BJ (cell line): ENCODE data around the gene PSMA6. TPM values are rescaled to one million over a fixed set of nuclear protein-coding genes. Genes with fewer than 3 reads are reported as not detected.
"Not testable (repeated sequence)": the region's sequence is repeated elsewhere in the genome, so short reads cannot be mapped to it uniquely, and the experiment has no call there.

Experiments
- CTCF ChIA-PET: fragments of 350-600 bp; formaldehyde crosslinking; extraction: SDS; loops from one replicate; lab custom pipeline; 2021; ENCODE audit warnings: antibody characterized with exemption, inconsistent platforms; lab: Yijun Ruan, JAX
- POLR2A ChIA-PET: fragments of 300-600 bp; sonication (Branson Sonifier 250); formaldehyde crosslinking; extraction: SDS; loops from one replicate; lab custom pipeline; 2021; ENCODE audit warnings: antibody characterized with exemption; lab: Charles Lee
- DNase-seq: peaks from one replicate; pipeline ENCODE4 v3.0.0-alpha.2; 2011; ENCODE audit warnings: low read depth
- H3K27me3 ChIP-seq: 2 replicates; pipeline ENCODE4 v1.6.0; 2011; ENCODE audit warnings: low read length; ENCODE audit not compliant: control insufficient read depth, insufficient read depth
- H3K36me3 ChIP-seq: 2 replicates; pipeline ENCODE4 v1.5.1; 2011; ENCODE audit warnings: low read length; ENCODE audit not compliant: control insufficient read depth, insufficient read depth
- H3K4me3 ChIP-seq: 2 replicates; pipeline ENCODE4 v1.5.1; 2011; ENCODE audit warnings: low read depth, mild to moderate bottlenecking, control low read depth, low read length
- polyA plus RNA-seq: library from polyadenylated mRNA; depleted of rRNA; stranded (reverse); fragments of >200 nt; gene quantifications from 2 replicates; pipeline ENCODE4 v1.2.3, GENCODE V29; 2011
- TF ChIP-seq, protein P1 (sequence below): IDR thresholded peaks from 2 replicates; pipeline ENCODE4 v1.5.1; 2011; ENCODE audit warnings: low read depth, mild to moderate bottlenecking, control low read depth, inconsistent platforms, low read length, moderate library complexity; ENCODE audit not compliant: insufficient read depth

PSMA6 gene
- polyA plus RNA-seq, 1 experiment: 155 TPM

DNA sequence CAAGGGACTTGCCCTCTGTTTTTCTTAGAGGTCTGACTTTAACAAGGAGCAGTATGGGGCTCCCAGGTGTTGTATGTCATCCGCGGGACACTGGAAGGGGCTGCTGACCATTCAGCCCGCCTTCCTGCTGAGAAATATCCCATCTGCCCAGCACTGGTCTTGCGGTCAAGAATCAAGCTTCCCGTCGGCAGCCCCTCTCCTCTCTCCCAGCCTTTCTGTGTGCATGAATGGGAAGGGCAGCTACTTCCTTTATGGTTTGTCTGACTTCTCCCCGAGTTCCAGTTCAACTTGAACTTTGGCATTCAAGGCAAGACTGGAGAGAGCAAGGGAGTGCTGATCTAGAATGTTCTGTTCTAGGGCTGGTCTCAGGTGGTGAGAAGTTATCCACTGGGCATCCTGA, 51.5 kb downstream of the PSMA6 start:
- DNase-seq: no peak
- Histone ChIP-seq H3K27me3 (peaks cover 2% of the 10 kb centered on the region; the same call in 1 of the 2 replicates), H3K4me3 (no peak overlapping the region), H3K36me3 (no peaks in the 10 kb centered on the region)
- TF ChIP-seq, protein P1, sequence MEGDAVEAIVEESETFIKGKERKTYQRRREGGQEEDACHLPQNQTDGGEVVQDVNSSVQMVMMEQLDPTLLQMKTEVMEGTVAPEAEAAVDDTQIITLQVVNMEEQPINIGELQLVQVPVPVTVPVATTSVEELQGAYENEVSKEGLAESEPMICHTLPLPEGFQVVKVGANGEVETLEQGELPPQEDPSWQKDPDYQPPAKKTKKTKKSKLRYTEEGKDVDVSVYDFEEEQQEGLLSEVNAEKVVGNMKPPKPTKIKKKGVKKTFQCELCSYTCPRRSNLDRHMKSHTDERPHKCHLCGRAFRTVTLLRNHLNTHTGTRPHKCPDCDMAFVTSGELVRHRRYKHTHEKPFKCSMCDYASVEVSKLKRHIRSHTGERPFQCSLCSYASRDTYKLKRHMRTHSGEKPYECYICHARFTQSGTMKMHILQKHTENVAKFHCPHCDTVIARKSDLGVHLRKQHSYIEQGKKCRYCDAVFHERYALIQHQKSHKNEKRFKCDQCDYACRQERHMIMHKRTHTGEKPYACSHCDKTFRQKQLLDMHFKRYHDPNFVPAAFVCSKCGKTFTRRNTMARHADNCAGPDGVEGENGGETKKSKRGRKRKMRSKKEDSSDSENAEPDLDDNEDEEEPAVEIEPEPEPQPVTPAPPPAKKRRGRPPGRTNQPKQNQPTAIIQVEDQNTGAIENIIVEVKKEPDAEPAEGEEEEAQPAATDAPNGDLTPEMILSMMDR: no peak
- CTCF ChIA-PET: no interaction called here
- POLR2A ChIA-PET: no interaction called here

DNA sequence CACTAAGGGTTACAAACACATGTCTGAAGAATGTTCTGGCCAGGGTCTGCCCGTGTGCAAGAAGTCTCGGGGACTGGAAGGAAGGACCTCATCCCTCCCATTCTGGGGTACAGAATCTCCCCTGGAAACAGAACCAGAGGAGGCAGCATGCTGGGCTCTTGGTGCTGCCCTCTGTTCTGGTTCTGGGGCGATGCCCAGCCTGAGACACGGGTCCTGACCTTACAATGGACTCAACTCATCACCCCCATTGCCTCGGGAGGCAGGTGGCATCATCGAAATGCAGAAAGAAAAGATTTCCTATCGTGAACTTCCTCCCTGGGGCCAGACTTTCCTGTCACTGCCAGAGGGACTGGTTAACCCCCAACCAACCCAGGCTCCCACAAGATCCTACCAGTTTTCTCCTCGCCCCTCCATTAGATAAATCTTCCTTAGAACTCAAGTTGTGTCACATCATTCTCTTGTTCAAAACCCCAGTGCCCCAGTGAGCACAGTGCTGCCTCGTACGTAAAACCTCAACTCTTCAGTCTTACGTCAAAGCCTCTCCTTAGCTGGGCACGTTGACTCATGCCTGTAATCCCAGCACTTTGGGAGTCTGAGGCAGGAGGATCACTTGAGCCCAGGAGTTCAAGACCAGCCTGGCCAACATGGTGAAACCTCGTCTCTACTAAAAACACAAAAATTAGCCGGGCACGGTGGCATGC, 52.1 kb downstream of the PSMA6 start:
- POLR2A ChIA-PET: no interaction called here
- DNase-seq: no peak
- no peak overlapping the region for H3K4me3 ChIP-seq
- no peaks in the 10 kb centered on the region for H3K36me3 ChIP-seq
- H3K27me3 ChIP-seq: peaks cover 2% of the 10 kb centered on the region; the same call in 1 of the 2 replicates
- CTCF ChIA-PET: interaction anchor here (0.8 kb wide), 1 partner anchor 14 kb away, joined by 3 read pairs; no protein-coding TSS in a partner anchor
- TF ChIP-seq, protein P1: no peak

DNA sequence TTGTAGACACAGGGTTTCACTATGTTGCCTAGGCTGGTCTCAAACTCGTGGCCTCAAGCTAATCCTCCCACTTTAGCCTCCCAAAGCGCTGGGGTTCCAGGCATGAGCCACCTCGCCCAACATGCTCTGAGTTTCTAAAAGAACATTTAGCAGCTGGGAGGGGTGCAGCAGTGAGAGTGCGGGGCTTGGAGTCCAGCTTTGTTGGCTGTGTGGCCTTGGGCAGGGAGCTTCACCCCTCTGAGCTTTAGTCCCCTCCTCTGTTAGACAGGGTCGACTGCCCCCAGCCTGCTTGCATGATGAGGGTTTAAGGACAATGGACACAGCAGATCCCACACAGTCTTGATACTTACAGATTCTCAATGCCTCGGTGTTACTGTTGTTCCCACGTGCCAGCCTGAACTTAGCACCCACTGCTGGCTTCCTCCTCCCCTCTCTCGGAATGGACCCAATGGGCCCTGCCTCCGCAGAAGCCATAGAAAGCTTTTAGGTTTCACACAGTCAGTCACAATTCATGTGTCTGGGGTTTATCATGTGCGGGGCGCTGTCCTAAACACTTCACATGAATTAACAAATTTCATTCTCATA, 54.6 kb downstream of the PSMA6 start:
- H3K27me3 ChIP-seq: peaks cover 2% of the 10 kb centered on the region; the same call in 1 of the 2 replicates
- DNase-seq: no peak
- no peak overlapping the region for H3K4me3 ChIP-seq
- no peaks in the 10 kb centered on the region for H3K36me3 ChIP-seq
- ChIA-PET POLR2A (no interaction called here), CTCF (no interaction called here)
- TF ChIP-seq, protein P1: no peak

DNA sequence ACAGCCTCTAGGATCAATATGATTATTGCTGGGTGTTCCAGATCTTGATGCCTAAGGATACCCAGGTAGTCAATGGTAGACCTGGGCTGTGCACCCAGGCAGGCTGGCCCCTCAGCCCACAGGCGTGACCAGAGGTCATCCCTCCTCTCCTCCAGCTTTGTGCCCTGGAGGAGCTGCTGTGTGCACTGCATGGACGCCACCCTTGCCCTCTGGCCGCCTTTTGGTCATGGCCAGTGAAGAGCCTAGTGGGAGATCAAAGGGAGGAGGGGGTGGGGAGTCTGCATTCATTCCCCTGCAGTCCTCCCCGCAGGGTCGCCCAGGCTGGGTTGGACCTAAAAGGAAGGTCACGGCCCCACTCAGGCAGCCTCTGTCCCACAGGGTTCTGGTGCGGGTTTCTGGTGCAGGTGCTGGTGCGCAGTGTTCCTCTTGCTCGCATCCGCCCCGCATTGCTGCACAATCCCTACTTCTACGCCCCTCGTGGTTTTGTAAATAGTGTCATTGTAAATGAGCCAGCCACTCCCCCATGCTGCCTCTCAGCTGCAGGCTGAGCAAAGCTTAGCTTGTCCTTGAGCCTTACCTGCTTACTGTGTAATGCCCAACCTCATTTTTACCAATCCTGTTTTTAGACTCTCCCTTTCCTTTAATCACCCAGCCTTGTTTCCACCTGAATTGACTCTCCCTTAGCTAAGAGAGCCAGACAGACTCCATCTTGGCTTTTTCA, 55.3 kb downstream of the PSMA6 start:
- CTCF ChIA-PET: interaction anchor here (1.0 kb wide), 1 partner anchor 38 kb away, joined by 3 read pairs; no protein-coding TSS in a partner anchor
- Histone ChIP-seq H3K36me3 (no peaks in the 10 kb centered on the region), H3K4me3 (no peak overlapping the region), H3K27me3 (peaks cover 2% of the 10 kb centered on the region; the same call in 1 of the 2 replicates)
- POLR2A ChIA-PET: no interaction called here
- TF ChIP-seq, protein P1: no peak
- DNase-seq: no peak

DNA sequence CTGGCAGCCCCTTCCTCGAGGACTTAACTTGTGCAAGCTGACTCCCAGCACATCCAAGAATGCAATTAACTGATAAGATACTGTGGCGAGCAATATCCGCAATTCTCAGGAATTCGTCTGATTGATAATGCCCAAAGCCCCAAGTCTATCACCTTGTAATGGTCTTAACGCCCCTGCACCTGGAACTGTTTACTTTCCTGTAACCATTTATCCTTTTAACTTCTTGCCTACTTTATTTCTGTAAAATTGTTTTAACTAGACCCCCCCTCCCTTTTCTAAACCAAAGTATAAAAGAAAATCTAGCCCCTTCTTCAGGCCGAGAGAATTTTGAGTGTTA, 55.8 kb downstream of the PSMA6 start:
- CTCF ChIA-PET: interaction anchor here (1.0 kb wide), 1 partner anchor 37 kb away, joined by 3 read pairs; no protein-coding TSS in a partner anchor
- DNase-seq, H3K27me3 ChIP-seq, H3K4me3 ChIP-seq, POLR2A ChIA-PET, H3K36me3 ChIP-seq: not testable (repeated sequence)
